DMS114 treated with DMSO at 0.1 percent for 48 hours (cell line): Measurements from ENCODE around the gene PRKD2.
"Not testable (repeated sequence)": the region's sequence is repeated elsewhere in the genome, so short reads cannot be mapped to it uniquely, and the experiment has no call there.

Source experiments
- DNase-seq: peaks from one replicate; lab custom pipeline; 2025; ENCODE audit not compliant: unreplicated experiment; lab: John Stamatoyannopoulos, UW

PRKD2 gene

DNA sequence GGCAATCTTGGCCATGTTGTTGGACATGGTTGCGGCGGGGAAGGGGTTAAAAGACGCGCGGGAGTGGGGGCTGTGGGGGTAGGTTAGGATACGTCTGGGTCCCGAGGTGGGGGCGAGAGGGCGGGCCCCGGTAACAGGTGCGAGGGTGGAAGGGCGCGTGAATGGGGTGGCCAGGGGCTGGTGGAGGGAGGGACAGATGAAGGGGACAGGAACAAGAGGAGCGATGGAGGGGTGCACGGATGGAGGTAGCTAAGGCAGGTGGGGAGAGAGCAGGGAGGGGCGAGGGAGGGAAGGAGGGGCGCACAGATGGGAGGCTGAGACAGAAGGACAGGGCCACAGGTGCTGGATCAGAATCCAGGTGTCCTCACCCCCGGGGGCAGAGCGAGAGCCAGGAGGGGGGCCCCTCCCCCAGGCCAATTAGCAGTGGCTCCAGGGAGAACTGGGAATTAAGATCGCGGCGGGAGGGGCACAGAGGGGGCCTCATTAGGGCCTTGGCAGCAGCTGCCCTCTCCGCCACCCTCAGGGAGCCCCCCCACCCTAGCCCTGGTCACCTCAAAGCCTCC, 82.2 kb downstream of the PRKD2 start:
- DNase-seq = no peak

DNA sequence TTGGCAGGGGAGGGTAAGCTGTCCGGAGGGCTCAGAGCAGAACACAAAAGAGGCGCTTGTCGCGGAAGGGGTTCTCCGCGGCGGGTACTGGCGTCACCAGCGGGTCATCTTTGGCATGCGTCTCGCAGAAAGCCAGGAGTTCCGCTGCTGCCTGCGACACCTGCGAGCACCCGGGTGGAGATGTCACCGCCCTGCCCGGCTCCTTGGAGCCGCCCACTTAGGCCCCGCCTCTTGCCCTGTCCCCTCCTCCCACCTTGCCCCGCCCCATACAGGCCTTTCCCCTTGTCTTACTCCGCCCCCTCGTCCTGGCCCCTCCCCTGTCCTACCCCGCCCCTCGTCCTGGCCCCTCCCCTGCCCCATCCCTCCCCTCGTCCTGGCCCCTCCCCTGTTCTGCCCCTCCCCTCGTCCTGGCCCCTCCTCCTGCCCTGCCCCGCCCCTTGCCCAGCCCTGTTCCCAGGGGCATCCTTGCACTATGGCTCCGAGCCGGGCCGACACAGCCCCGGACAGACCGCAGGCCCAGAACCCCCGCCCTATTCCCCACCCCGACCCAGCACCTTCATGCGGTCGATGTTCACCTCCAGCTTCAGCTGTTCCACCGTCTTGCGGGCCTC, 82.8 kb downstream of the PRKD2 start:
- peak; percentile 44 for DNase-seq

DNA sequence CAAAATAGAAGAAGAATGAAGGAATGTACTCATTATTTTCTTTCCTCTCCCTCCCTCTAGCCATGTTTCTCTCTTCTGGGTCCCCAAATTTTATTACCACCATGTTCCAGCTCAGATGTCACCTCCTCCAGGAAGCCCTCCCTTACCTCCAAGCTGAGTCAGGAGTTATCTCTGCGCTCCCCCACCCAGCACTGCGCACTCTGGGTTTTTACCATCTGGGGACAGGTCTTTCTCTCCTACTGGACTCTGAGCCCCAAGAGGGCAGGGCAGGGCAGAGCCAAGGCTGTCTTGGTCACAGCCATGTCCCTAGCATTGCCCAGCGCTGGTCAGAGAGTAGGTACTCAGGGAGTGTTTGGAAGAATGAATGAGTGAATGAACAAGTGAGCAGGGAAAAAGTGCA, 83.8 kb downstream of the PRKD2 start:
- DNase-seq = no peak

DNA sequence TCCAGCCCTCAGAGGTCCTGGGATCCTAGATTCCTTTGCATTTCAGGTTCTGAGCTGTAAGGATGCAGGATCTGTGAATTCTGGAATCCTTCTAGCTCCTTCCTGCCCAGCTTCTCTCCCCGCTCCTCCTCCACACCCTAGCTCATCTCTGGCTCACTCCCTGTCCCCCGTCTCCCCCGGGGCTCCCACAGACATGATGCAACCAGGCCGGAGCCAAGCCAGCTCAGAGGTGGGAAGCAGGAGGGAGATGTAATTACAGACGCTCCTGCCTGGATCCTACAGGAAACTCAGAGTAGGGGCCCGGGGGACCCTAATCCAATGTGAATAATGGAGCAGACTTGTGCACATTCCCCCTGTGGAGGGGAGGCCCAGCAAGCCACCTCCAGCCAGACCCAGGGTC, 85.4 kb downstream of the PRKD2 start:
- DNase-seq = no peak

DNA sequence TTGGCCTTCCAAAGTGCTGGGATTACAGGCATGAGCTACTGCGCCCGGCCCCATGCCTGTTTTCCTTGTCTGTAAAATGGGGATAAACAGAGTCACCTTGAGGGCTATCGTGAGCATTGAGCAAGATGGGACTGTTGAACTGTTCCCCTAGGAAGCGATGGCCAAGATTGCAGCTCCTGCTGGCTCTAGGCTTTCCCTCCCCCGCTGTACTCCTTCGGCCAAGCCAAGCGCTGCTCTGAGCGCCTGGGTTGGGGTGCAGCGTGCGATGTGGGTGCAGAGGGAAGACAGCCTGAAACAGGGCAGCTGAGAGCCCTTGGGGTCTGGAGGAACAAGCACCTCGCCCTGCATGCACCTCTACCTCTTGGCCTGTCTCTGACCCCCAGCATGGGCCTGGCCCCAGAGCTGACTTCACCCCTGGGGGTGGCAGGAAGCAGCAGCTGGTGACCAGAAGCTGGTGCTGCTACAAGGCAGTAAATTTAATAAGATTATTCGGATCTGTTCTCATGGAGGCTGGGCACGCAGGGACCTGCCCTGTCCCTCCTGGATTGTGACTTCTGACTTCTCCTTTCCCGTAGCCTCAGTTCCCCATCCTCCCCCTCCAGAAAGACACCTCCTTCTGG, 86.2 kb downstream of the PRKD2 start:
- DNase-seq = no peak

DNA sequence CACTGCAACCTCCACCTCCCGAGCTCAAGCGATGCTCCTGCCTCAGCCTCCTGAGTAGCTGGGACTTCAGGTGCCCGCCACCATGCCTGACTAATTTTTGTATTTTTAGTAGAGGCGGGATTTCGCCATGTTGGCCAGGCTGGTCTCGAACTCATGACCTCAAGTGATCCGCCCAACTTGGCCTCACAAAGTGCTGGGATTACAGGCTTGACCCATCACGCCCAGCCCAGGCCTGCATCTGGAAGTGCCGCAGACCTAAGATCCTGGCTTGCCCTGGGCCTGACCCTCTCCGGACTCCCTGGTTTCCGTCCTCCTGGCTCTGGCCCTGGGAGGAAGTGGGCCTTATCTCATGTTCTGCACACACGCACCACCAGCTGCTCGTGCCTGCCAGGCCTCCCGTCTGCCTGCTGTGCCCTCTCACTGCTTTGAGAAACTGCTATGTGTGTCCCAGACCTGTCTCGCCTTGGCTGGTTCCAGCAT, 87.3 kb downstream of the PRKD2 start:
- no peak for DNase-seq

DNA sequence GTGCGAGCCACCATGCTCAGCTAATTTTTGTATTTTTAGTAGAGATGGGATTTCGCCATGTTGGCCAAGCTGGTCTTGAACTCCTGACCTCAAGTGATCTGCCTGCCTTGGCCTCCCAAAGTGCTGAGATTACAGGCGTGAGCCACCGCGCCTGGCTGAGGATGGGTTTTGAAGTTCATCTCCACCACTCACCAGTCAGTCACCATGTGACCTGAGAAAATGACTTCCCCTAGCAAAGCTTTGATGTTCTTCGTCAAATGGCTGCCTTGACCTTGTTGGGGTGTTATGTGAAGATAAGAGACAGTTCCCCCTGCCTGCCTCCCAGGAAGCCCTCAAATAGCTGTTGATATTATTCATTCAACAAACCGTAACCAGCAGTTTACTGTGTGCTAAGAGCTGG, 87.9 kb downstream of the PRKD2 start:
- not testable (repeated sequence) for DNase-seq

DNA sequence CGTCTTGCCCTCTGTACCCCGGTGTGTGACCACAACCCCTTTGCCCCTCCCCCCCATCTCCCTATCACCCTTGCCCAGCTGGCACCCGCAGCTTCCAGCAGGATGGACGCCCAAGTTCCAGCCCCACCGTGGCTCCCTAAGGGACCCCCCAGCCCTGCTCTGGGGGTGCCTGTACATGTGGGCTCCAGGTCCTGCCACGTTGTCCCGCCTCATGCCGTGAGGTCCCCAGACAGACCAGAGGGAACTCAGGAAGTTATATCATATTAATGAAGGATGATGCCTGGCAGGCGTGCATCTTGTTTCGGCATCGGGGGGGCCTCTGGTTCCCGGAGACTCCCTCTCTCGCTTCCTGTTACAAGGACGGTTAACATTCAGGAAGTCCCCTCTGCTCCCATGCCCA, 90.5 kb downstream of the PRKD2 start:
- DNase-seq = no peak

DNA sequence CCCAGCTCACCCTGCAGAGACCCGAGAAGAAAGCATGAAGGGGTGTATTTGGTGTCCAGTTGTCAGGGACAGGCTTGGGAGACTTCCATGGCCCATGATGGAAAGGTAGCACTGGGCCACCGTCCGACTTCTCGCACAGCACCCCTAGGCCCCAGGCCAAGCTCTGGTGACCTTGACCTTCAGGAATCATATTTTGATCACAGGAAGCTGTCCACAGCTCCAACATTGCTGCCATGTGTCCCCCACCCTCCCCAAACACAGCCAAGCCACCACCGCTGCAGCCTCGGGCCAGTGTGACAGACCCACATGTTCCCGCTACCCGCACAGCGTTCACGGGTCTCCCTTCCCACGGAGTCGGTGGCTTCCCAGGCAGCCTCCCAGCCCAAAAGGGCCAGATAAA, 91.2 kb downstream of the PRKD2 start:
- no peak for DNase-seq

DNA sequence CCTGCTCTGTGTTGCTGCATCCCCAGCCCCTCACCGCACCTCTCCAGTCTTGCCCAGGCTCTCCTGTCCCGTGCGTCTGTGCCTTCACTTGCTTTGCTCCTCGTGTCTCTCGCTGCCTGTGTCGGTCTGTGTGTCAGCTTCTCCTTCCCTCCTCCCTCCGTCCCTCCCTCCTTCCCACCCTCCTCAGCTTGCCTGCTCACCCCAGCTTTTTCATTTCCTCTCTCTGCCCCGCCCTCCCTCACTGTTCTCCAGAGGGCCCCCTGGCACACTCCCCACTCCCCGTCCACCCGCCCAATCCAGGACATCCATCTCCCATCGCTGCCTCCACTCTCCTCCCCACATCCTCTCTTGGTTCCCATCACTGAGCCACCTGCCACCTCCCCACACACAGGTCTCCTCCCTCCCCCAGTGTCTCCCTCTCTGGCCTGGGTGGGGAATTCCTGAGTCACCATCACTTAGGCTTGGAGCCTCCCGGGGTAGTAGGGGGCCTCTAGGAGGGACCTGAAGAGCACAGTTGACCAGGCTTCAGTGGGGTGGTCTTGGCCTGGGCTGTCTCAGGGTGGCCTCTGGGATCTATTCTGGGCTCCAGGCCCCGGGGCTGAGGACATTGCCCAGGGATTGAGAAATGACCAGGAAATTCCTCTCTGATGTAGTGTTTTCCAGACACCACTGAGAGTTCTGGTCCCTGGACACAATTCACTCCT, 91.8 kb downstream of the PRKD2 start, which contains the start of gene PTGIR:
TSS of gene PTGIR (minus strand) at position 132 of the 704 bp plus-strand sequence. CDS start 864 bp downstream, outside the sequence.
- DNase-seq = no peak
